Measurements from ENCODE around the gene PHEX. TPM values are rescaled to one million over a fixed set of nuclear protein-coding genes. Genes with fewer than 3 reads are reported as not detected.

Gene PHEX
- total RNA-seq, 1 experiment from 2014 or later = 0.04 TPM

- no peaks in the 10 kb centered on the region for H3K36me3 Mint-ChIP-seq
- H3K4me3 Mint-ChIP-seq = no peak overlapping the region
- no peaks in the 10 kb centered on the region for H3K9me3 Mint-ChIP-seq
- POLR2A ChIA-PET = no interaction called here
- CTCF ChIA-PET = interaction anchor here (1.8 kb wide), 1 partner anchor 53 kb away, joined by 7 read pairs; no protein-coding TSS in a partner anchor
- DNase-seq (ENCODE audit: low spot score) (no peak), ATAC-seq (no peak)
- no peaks in the 10 kb centered on the region for H3K27me3 Mint-ChIP-seq (ENCODE audit: low read depth)
- H3K27ac Mint-ChIP-seq = no peak overlapping the region
- peaks cover 40% of the 10 kb centered on the region for H3K4me1 Mint-ChIP-seq
- TF ChIP-seq ZNF219 (CRISPR knock-in tag; IDR thresholded peaks at IDR 0.05; ENCODE audit: borderline replicate concordance) (no peak), ZNF425 (CRISPR knock-in tag; conservative IDR thresholded peaks at IDR 0.05) (no peak), ZNF396 (CRISPR knock-in tag; IDR thresholded peaks at IDR 0.05; ENCODE audit: borderline replicate concordance) (no peak), TEAD1 (CRISPR knock-in tag; IDR thresholded peaks at IDR 0.05) (no peak), ZSCAN18 (CRISPR knock-in tag; IDR thresholded peaks at IDR 0.05) (no peak), CREM (CRISPR knock-in tag; IDR thresholded peaks at IDR 0.05) (no peak), USF2 (CRISPR knock-in tag; IDR thresholded peaks at IDR 0.05) (no peak), TEAD4 (CRISPR knock-in tag; IDR thresholded peaks at IDR 0.05) (no peak), HMGXB4 (CRISPR knock-in tag; IDR thresholded peaks at IDR 0.05) (no peak), PRRX2 (CRISPR knock-in tag; IDR thresholded peaks at IDR 0.05) (no peak), ERG (CRISPR knock-in tag; IDR thresholded peaks at IDR 0.05) (no peak), ATF1 (CRISPR knock-in tag; IDR thresholded peaks at IDR 0.05) (no peak), ZNF423 (CRISPR knock-in tag; IDR thresholded peaks at IDR 0.05) (no peak), ATF3 (CRISPR knock-in tag; conservative IDR thresholded peaks at IDR 0.05) (no peak)
These were observed 5.9 kb downstream of the PHEX start for GRCh38 chrX:22037911-22038537.

- Mint-ChIP-seq H3K9me3 (no peaks in the 10 kb centered on the region), H3K36me3 (no peaks in the 10 kb centered on the region), H3K4me3 (no peak overlapping the region), H3K27me3 (ENCODE audit: low read depth) (no peaks in the 10 kb centered on the region), H3K27ac (no peak overlapping the region), H3K4me1 (peaks cover 38% of the 10 kb centered on the region)
- ChIA-PET POLR2A (no interaction called here), CTCF (no interaction called here)
- no peak for ATAC-seq
- DNase-seq (ENCODE audit: low spot score) = no peak
- no peak for TF ChIP-seq MXD4 (CRISPR knock-in tag; IDR thresholded peaks at IDR 0.05; ENCODE audit: borderline replicate concordance)
- TF ChIP-seq ATF3 (CRISPR knock-in tag; conservative IDR thresholded peaks at IDR 0.05) = no peak
- TF ChIP-seq E2F5 (CRISPR knock-in tag; IDR thresholded peaks at IDR 0.05) = no peak
- no peak for TF ChIP-seq NR3C1 (CRISPR knock-in tag; conservative IDR thresholded peaks at IDR 0.05; ENCODE audit: low read depth)
- TF ChIP-seq SMAD3 (CRISPR knock-in tag; IDR thresholded peaks at IDR 0.05; ENCODE audit: borderline replicate concordance) = no peak
- no peak for TF ChIP-seq USF2 (CRISPR knock-in tag; IDR thresholded peaks at IDR 0.05)
- no peak for TF ChIP-seq HMGXB4 (CRISPR knock-in tag; IDR thresholded peaks at IDR 0.05)
- TF ChIP-seq ETV6 (CRISPR knock-in tag; IDR thresholded peaks at IDR 0.05) = no peak
- no peak for TF ChIP-seq ZMAT4 (CRISPR knock-in tag; IDR thresholded peaks at IDR 0.05)
- no peak for TF ChIP-seq ZNF671 (CRISPR knock-in tag; IDR thresholded peaks at IDR 0.05)
- no peak for TF ChIP-seq TEAD4 (CRISPR knock-in tag; IDR thresholded peaks at IDR 0.05)
- TF ChIP-seq ZNF121 (CRISPR knock-in tag; IDR thresholded peaks at IDR 0.05) = no peak
These were observed 7.4 kb downstream of the PHEX start for GRCh38 chrX:22039541-22039940.
